B cell (primary cell): ENCODE results near the gene EIF2B4. TPM values are rescaled to one million over a fixed set of nuclear protein-coding genes. Genes with fewer than 3 reads are reported as not detected.
A peak's percentile ranks its signal among the peaks of the same experiment; 100 is the strongest.

Experiments used
- ATAC-seq: fragments of 200-7000 bp; cut with Tn5 transposase; one replicate; pipeline ENCODE4 v1.10.0; 2021; ENCODE audit warnings: low read depth, mild to moderate bottlenecking, moderate number of reproducible peaks, moderate library complexity
- CTCF ChIA-PET: fragments of 350-600 bp; sonication (Branson Sonifier 250); formaldehyde crosslinking; loops from one replicate; lab custom pipeline; 2021; ENCODE audit warnings: antibody characterized with exemption, inconsistent platforms; lab: Charles Lee
- POLR2A ChIA-PET: fragments of 350-600 bp; sonication (Branson Sonifier 250); formaldehyde crosslinking; loops from one replicate; lab custom pipeline; 2021; ENCODE audit warnings: antibody characterized with exemption; lab: Charles Lee
- DNase-seq: peaks from one replicate; pipeline ENCODE4 v3.0.0; 2013
- H2AFZ ChIP-seq: 2 replicates; pipeline ENCODE4 v1.6.1; 2012; ENCODE audit warnings: mild to moderate bottlenecking, low read depth, low read length; ENCODE audit not compliant: insufficient read depth, poor library complexity, severe bottlenecking
- H3K27ac ChIP-seq, 2 donors: 1 replicate in 1 of 2; 2 replicates in 1 of 2; pipeline ENCODE4 v1.5.1; 2012 to 2013; ENCODE audit warnings: low read length in 2 of 2, mild to moderate bottlenecking in 2 of 2, moderate library complexity in 1 of 2
- H3K27me3 ChIP-seq, 4 experiments: fragments of 200-600 bp in 1 of 4; sonication (generic) in 1 of 4; replicated peaks in 1 of 4; 1 replicate in 2 of 4; 2 replicates in 2 of 4; pipeline versions ENCODE4 v1.6.1 to v1.7.0; 2013 to 2016; ENCODE audit warnings: low read length in 3 of 4, mild to moderate bottlenecking in 2 of 4, mixed read lengths in 1 of 4, moderate library complexity in 1 of 4; ENCODE audit not compliant: insufficient read depth in 4 of 4, control insufficient read depth in 3 of 4; ENCODE audit errors: control extremely low read depth in 1 of 4
- H3K36me3 ChIP-seq, 2 experiments: replicated peaks in 1 of 2; 1 replicate in 1 of 2; 2 replicates in 1 of 2; pipeline versions ENCODE4 v1.6.1 to v1.7.1; 2013; ENCODE audit warnings: low read length in 1 of 2; ENCODE audit not compliant: insufficient read depth in 2 of 2, control insufficient read depth in 1 of 2; ENCODE audit errors: control extremely low read depth in 1 of 2, extremely low read depth in 1 of 2
- H3K4me1 ChIP-seq, 2 donors: fragments of 200-600 bp in 1 of 2; sonication (generic) in 1 of 2; 1 replicate in 1 of 2; 2 replicates in 1 of 2; pipeline versions ENCODE4 v1.5.1 to v1.6.1; 2013 to 2017; ENCODE audit warnings: low read length in 2 of 2; ENCODE audit not compliant: control insufficient read depth in 2 of 2, insufficient read depth in 2 of 2
- H3K4me2 ChIP-seq: replicated peaks from 2 replicates; pipeline ENCODE3; 2012; ENCODE audit warnings: mild to moderate bottlenecking, low read depth, low read length; ENCODE audit not compliant: poor library complexity, severe bottlenecking
- H3K4me3 ChIP-seq, 5 experiments: fragments of 200-600 bp in 1 of 5; sonication (generic) in 1 of 5; 1 replicate in 3 of 5; 2 replicates in 2 of 5; pipeline versions ENCODE4 v1.5.1 to v1.7.0; 2011 to 2016; ENCODE audit warnings: low read length in 4 of 5, mild to moderate bottlenecking in 4 of 5, low read depth in 2 of 5, control low read depth in 1 of 5, moderate library complexity in 1 of 5; ENCODE audit not compliant: insufficient read depth in 1 of 5; ENCODE audit errors: control extremely low read depth in 1 of 5, extremely low read depth in 1 of 5
- H3K79me2 ChIP-seq: fragments of 200-600 bp; sonication (generic); one replicate; pipeline ENCODE4 v1.6.0; 2016; ENCODE audit warnings: low read length; ENCODE audit not compliant: control insufficient read depth, insufficient read depth
- H3K9ac ChIP-seq: fragments of 200-600 bp; sonication (generic); 2 replicates; pipeline ENCODE4 v1.6.1; 2017; ENCODE audit warnings: mild to moderate bottlenecking, low read length, moderate library complexity
- H3K9me3 ChIP-seq, 3 donors: one replicate each; pipeline versions ENCODE4 v1.6.1 to v1.7.1; 2013; ENCODE audit warnings: low read length in 2 of 3; ENCODE audit not compliant: control insufficient read depth in 2 of 3, insufficient read depth in 1 of 3; ENCODE audit errors: control extremely low read depth in 1 of 3
- H4K20me1 ChIP-seq: 2 replicates; pipeline ENCODE4 v1.6.0; 2012; ENCODE audit warnings: mild to moderate bottlenecking, low read length; ENCODE audit not compliant: insufficient read depth, control insufficient read depth, poor library complexity, severe bottlenecking
- H3K27ac Mint-ChIP-seq: one replicate; pipeline ENCODE4 v1.8.0; 2021; ENCODE audit warnings: mixed read lengths
- H3K27me3 Mint-ChIP-seq: one replicate; pipeline ENCODE4 v1.8.0; 2021; ENCODE audit warnings: mixed read lengths
- H3K4me1 Mint-ChIP-seq: one replicate; pipeline ENCODE4 v1.8.0; 2021; ENCODE audit warnings: mixed read lengths
- H3K4me3 Mint-ChIP-seq: one replicate; pipeline ENCODE4 v1.8.0; 2021; ENCODE audit warnings: mixed read lengths
- H3K9me3 Mint-ChIP-seq: one replicate; pipeline ENCODE4 v1.8.0; 2022; ENCODE audit warnings: mixed read lengths; ENCODE audit not compliant: insufficient read depth
- CTCF ChIP-seq: fragments of 200-600 bp; IDR thresholded peaks from one replicate; pipeline ENCODE4 v1.8.0; 2022; ENCODE audit warnings: antibody characterized with exemption, mild to moderate bottlenecking
- EZH2 ChIP-seq: IDR thresholded peaks from 2 replicates; pipeline ENCODE4 v1.6.1; 2012; ENCODE audit warnings: borderline replicate concordance, low read depth, mild to moderate bottlenecking, moderate library complexity, low read length; ENCODE audit not compliant: insufficient read depth, poor library complexity, severe bottlenecking
- WGBS: methylation state at CpG from one replicate; pipeline ENCODE4 v1.1.5; 2013; ENCODE audit warnings: missing lambda C conversion rate; ENCODE audit not compliant: insufficient coverage; 5-methylcytosine and 5-hydroxymethylcytosine counted together
- intact Hi-C: fragments of 100-400 bp; cut with micrococcal nuclease; formaldehyde crosslinking; loops from one replicate; pipeline ENCODE4 v1.10.0; 2022
- polyA plus RNA-seq: library from polyadenylated mRNA; depleted of rRNA; stranded (reverse); fragments of >200 nt; gene quantifications from 2 replicates; pipeline ENCODE4 v1.2.3, GENCODE V29; 2012
- total RNA-seq, 2 donors: library from RNA; stranded (reverse); fragments of 120-200 nt in 1 of 2; gene quantifications; 1 replicate in 1 of 2; 2 replicates in 1 of 2; pipeline versions ENCODE4 v1.2.3 to v1.2.4, GENCODE V29; 2013 to 2022

EIF2B4 gene
- total and polyA plus RNA-seq, 2 donors (not counting 1 experiment from before 2014, with no cell fraction given), result 33.8 to 56.7 TPM

- peaks cover 50% of the 10 kb centered on the region for H3K4me1 Mint-ChIP-seq
- Histone ChIP-seq H3K4me2 (peak overlapping the region; percentile 95), H3K4me3 (peak overlapping the region; percentile 64 to 90 (median 82)), H3K36me3 (no peaks in the 10 kb centered on the region), H3K27ac (peak overlapping the region; percentile 86 to 88), H2AFZ (peak overlapping the region; percentile 98), H3K4me1 (peaks cover 18 to 25% of the 10 kb centered on the region in 2 donors), H3K79me2 (peaks cover 65% of the 10 kb centered on the region), H3K9ac (peak overlapping the region; percentile 78), H3K27me3 (no peaks in the 10 kb centered on the region), H4K20me1 (peaks cover 22% of the 10 kb centered on the region), H3K9me3 (no peaks in the 10 kb centered on the region)
- no peaks in the 10 kb centered on the region for H3K9me3 Mint-ChIP-seq
- ATAC-seq, result no peak
- peak overlapping the region; percentile 99 for H3K27ac Mint-ChIP-seq
- 0% methylated on average over 12 of the region's 12 CpGs for WGBS
- TF ChIP-seq CTCF (no peak), EZH2 (no peak)
- H3K4me3 Mint-ChIP-seq, result peak overlapping the region; percentile 97
- CTCF ChIA-PET, result interaction anchor here (1.0 to 2.0 kb wide), 3 partner anchors 13 to 53 kb away, joined by 4 to 14 read pairs (median 8); partner anchors contain the start of genes EIF2B4, PPM1G and SNX17
- intact Hi-C loops, result loop anchor here (1.0 to 5.0 kb wide), 8 partner anchors 14 to 1396 kb away; partner anchors contain the start of genes CAD, EIF2B4, MPV17 and NRBP1
- H3K27me3 Mint-ChIP-seq, result no peaks in the 10 kb centered on the region
- POLR2A ChIA-PET, result interaction anchor here (0.6 to 2.9 kb wide), 4 partner anchors 15 to 144 kb away, joined by 4 to 34 read pairs (median 7); partner anchors contain the start of genes ATRAID, EIF2B4, MPV17 and SLC5A6
- DNase-seq, result no peak
These were observed 14.1 kb downstream of the EIF2B4 start for GRCh38 chr2:27356056-27356381.

DNA sequence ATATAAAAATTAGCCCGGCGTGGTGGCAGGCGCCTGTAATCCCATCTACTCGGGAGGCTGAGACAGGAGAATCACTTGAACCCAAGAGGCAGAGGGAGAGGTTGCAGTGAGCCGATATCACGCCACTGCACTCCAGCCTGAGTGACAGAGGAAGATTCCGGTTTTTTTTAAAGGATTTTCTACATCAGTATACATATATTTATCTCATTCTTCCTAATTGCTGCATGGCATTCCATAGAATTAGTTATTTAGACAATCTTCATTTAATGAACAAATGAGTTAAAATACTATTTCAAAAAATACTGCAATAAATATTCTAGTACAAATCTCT lies 15.6 kb downstream of the EIF2B4 start:
- no peak overlapping the region for H3K9ac ChIP-seq
- no peak for DNase-seq
- H3K36me3 ChIP-seq, result peaks cover 0 to 4% of the 10 kb centered on the region in 2 experiments
- H3K4me2 ChIP-seq, result no peak overlapping the region
- intact Hi-C loops, result no loop called here
- ATAC-seq, result no peak
- ChIA-PET POLR2A (no interaction called here), CTCF (interaction anchor here (1.5 kb wide), 1 partner anchor 15 kb away, joined by 5 read pairs; the partner anchor contains the start of gene EIF2B4)
- Mint-ChIP-seq H3K27me3 (no peaks in the 10 kb centered on the region), H3K4me3 (no peak overlapping the region), H3K4me1 (peaks cover 56% of the 10 kb centered on the region), H3K27ac (no peak overlapping the region), H3K9me3 (no peaks in the 10 kb centered on the region)
- H3K9me3 ChIP-seq, result no peaks in the 10 kb centered on the region
- peaks cover 32% of the 10 kb centered on the region for H4K20me1 ChIP-seq
- H3K4me3 ChIP-seq, result no peak overlapping the region
- H3K27me3 ChIP-seq, result no peaks in the 10 kb centered on the region
- no peak for TF ChIP-seq EZH2
- TF ChIP-seq CTCF, result no peak
- peaks cover 80% of the 10 kb centered on the region for H3K79me2 ChIP-seq
- no peak overlapping the region for H3K27ac ChIP-seq
- 93% methylated on average over 4 of the region's 7 CpGs for WGBS
- H3K4me1 ChIP-seq, result peaks cover 18 to 25% of the 10 kb centered on the region in 2 donors
- no peak overlapping the region for H2AFZ ChIP-seq
